SK-N-DZ (cell line): ENCODE measurements around the gene RHOA. TPM values are rescaled to one million over a fixed set of nuclear protein-coding genes. Genes with fewer than 3 reads are reported as not detected.

Source experiments
- DNase-seq: peaks from one replicate; pipeline ENCODE4 v3.0.0-alpha.2; 2015; ENCODE audit warnings: low spot score
- polyA plus RNA-seq, 2 experiments: library from polyadenylated mRNA; depleted of rRNA; stranded (reverse); fragments of >200 nt; gene quantifications; 2 replicates each; pipeline ENCODE4 v1.2.3, GENCODE V29; 2014

Gene RHOA
- polyA plus RNA-seq (2014; cell fraction: cytosol; rRNA removed) = 289 and 303 TPM in 2 replicates
- 135 and 139 TPM in 2 replicates for polyA plus RNA-seq (2014; cell fraction: nucleus; rRNA removed)

GRCh38 chr3:49411968-49412631 is at the start of gene RHOA, which contains the start of gene TCTA:
RHOA (minus strand) TSS chr3:49411976; CDS start chr3:49375589, 36,387 bp downstream.
TCTA (plus strand) TSS chr3:49412423; CDS start chr3:49412427, 4 bp downstream.
- peak; percentile 99 for DNase-seq

GRCh38 chr3:49460956-49461355 is 49.2 kb upstream of the RHOA start:
- DNase-seq = no peak

DNA sequence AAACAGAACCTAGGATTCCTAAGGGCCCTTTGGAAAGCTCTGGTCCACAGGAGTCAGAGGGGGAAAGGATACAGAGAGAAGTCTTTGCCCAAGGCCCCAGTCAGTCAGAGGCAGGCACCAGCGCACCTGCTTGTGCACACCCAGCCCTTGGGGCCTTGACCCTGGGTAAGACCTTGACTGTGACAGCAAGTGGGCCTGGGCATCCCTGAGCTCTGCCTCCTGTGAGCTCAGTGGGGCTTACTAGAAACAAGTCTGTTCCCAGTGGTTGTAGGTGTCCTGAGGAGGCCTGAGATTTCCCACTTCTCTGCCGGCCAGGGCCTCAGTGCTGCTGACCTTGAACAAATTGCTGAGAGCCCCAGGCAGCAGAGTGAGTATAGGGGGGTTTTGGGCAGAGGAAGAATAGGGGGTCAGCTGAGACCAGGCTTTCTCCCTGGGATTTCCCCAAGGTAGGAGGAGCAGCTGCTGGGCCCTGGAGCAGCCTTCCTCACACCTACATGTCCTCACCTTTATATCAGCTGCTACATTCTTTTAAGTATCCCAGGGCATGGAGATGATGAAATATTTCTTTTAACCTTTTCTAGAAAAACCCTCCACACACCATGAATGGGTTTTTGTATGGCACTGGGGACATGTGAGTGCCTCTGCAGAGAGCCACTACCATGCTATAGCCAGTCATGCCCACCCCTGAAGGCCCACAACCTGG is 48.6 kb upstream of the RHOA start:
- DNase-seq = no peak

DNA sequence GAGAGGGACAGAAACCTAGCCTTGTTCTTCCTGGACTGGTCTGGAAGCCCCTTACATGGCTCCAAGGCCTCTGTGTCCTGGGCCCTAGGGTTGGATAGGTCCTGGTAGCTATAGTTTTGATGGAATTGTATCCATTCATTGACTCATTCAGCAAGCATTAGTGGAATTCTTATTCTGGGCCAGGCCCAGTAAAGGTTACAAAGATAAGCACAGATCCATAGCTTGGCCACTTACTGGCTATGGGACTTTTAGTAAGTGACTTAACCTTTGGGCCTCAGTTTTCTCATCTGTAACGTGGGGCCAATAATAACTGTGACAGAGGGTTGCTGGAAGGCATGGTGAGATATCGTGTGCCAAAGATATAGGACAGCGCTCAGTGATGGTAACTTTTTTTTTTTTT is 44.7 kb upstream of the RHOA start:
- no peak for DNase-seq

DNA sequence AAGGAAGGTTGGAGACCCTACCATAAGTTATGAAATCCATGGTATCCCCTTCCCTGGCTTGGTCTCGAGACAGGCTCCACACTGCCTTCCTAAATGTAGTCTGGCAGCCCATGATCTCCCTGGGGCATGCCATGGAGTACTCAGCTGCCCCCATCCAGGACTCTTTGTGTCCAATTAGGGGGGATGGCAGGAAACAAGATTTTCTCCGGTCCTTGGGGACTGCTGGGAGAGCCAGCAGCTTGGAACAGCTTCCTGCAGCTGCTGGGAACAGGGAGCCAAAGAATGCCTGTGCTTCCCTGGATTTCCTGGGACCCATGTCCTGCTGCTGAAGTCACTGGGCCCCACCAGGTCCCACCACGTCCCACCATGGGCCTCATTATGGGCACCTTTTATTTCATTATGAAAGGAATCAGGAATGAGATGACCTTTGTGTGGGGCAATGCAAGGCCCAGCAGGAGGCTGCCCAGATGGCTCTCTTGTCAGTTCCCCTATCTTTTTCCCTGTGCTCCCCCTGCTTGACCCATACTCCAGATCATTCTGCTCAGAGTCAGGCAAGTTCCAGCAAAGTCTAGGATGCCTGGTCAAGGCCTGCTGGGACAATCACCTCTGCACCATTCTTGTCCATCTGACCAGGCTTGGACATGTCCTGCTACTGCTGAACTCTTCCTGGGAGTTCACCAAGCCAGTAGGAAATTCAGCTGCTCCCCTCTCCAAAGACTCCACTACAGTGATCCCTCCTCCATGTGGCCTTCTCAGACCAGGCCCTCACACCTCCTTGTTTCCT is 43.3 kb upstream of the RHOA start:
- peak; percentile 51 for DNase-seq

- peak; percentile 40 for DNase-seq
These were observed 42.7 kb upstream of the RHOA start for GRCh38 chr3:49454458-49454857.

DNA sequence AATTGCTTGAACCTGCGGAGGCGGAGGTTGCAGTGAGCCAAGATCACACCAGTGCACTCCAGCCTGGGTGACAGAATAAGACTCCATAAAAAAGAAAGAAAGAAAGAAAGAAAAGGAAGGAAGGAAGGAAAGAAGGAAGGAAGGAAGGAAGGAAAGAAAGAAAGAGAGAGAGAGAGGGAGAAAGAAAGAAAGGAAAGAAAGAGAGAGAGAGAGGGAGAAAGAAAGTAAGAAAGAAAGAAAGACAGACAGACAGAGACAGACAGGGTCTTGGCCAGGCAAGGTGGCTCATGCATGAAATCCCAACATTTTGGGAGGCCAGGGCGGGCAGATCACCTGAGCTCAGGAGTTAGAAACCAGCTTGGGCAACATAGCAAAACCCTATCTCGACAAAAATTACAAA is 41.8 kb upstream of the RHOA start:
- no peak for DNase-seq

GRCh38 chr3:49445391-49445790 is 33.6 kb upstream of the RHOA start:
- DNase-seq = no peak

DNA sequence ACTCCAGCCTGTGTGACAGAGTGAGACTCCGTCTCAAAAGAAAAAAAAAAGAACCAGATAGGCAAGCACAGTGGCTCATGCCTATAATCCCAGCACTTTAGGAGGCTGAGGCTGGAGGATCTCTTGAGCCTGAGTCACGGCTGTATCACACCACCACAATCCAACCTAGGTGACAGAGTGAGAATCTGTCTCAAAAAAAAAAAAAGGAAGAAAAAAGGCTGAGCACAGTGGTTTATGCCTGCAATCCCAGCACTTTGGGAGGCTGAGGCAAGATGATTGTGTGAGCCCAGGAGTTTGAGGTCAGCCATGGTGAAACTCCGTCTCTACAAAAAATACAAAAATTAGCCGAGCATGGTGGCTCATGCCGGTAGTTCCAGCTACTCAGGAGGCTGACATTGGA is 23.0 kb upstream of the RHOA start:
- no peak for DNase-seq

DNA sequence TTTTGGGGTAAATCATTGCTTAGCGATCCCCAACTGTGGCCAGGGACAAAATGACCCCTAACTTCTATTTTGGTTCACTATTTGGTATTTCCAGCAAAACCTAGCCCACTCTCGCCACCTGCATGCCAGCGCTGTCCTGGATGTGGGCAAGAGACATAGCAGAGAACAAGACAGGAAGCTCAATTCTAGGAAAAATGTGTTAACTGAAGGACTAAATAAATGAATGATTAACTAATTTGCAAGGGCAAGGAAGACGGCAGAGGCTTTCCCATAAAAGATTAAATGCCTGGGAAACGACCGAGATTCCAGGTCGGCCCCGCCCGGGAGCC is 16.9 kb upstream of the RHOA start:
- DNase-seq = no peak

GRCh38 chr3:49427586-49427985 is 15.8 kb upstream of the RHOA start:
- no peak for DNase-seq

GRCh38 chr3:49424816-49425215 is 13.0 kb upstream of the RHOA start:
- DNase-seq = no peak

GRCh38 chr3:49422379-49423248 is 10.8 kb upstream of the RHOA start, which contains the start of gene AMT:
AMT (minus strand) TSS chr3:49422473; CDS start chr3:49422450, 23 bp downstream.
- DNase-seq = peak; percentile 75

GRCh38 chr3:49421890-49422378 is 10.2 kb upstream of the RHOA start:
- no peak for DNase-seq

GRCh38 chr3:49417516-49418120 is 5.8 kb upstream of the RHOA start:
- DNase-seq = no peak

DNA sequence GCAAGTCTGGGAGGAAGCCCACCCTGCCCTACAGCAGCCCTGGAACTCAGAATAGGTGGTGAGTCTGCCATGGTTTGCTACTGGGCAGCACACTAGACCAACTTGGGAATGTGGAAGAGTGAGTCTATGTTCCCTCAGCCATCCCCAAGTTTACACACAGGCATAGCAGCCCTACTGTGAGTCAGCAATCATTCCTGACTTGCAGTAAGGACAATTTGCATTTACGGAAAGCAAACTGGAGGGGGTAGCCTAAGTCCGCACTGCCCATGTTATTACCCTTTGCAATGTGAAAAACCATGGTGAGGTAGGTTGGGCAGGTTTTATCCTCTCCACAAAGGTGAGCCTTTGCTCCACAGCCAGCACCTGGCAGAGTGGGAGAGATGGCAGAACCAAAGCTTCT is 5.1 kb upstream of the RHOA start:
- no peak for DNase-seq

DNA sequence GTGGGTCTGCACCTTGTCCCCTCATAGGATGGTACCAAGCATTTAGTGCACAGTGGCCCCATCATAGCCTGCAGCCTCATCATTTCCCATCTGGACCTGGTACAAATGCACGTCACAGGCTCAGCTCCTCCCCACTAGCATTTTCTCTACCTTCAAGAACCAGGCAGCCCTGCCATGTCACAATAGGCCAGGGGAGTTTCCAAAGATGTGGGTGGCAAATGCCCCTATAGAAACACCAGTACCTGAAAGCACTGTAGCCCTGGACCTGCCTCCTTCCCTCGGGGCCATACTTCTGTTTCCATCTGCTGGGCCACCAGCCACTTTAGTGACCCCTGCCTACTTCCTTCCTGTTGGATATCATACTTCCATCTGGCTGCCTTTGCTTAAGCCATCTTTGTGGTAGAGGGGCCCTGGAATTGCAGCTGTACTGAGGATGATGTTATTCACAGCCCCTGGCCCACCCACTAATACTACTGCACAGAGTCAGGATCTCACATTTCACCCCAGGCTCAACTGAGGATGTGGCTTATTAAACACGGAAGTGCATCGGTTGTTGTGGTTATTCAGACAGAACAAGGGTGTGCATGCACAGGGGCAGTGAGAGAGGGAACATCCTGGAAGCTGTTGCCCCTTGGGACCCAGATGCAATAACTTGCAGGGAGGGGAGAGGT is 4.3 kb upstream of the RHOA start:
- DNase-seq = no peak

GRCh38 chr3:49414753-49415152 is 3.0 kb upstream of the RHOA start:
- no peak for DNase-seq

GRCh38 chr3:49413338-49413734 is 1.6 kb upstream of the RHOA start:
- no peak for DNase-seq
